Cerebellar cortex (tissue), 1 donor: ENCODE data around the gene MYOCD.

ENCODE experiments used
- DNase-seq: peaks from one replicate; pipeline ENCODE4 v3.0.0-alpha.2; 2015; ENCODE audit warnings: low spot score

Gene MYOCD

GRCh38 chr17:12759090-12759489 lies 93.4 kb downstream of the MYOCD start:
- no peak for DNase-seq

GRCh38 chr17:12765548-12765947 lies 99.9 kb downstream of the MYOCD start:
- no peak for DNase-seq

DNA sequence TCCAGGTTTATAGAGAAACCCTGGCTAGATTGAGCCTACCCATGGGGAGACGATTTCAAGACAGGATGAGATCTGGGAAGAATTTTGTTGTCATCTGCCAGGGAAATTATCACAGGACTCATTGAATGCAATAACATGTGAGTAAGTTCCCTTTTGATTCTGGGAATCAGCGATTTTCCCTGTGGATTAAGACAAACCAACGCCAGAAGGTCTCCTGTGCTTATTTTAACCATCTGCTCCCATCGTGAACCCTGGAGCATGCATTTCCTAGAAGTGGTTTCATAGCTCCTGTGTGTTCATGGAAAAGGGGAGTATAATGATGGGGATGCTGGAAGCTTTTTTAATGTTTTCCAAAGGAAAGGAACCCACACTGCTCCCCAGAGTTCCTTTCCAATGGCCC lies 102.6 kb downstream of the MYOCD start:
- DNase-seq, result peak; percentile 3

DNA sequence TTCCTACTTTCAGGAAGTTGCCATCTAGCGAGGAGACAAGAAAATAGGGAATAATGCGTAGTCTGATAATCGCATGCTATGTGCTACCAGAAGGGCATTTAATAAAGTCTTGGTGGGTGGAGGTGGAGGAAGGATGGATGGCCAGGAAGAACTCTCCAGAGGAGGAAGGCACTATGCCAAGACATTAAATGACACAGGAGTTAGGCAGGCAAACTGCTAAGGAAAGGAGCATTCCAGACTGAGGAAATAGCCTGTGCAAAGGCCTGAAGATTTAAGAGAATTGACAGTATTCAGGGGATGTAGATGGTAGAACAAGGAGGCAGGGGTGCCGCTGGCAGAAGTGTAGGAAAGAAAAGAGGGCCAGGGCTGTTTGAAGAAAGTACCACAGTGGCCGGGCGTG lies 104.3 kb downstream of the MYOCD start:
- DNase-seq, result no peak

DNA sequence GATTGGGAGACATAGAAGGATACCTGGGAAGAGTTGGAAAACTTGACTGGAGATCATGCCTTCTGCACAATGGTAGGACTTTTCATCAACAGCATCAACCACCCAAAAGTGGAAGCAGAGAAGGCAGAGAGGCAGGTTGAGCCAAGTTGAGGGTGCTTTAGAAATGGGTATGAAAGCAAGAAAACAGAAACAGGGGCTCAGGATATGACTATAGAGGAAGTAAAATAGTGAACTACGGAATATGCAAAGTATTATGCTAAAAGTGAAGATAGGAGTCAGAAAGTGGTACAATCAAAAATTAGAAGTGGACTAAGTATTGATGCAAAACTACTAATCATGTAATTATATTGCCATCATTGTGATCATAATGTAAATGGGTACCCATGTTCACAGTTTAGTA lies 107.5 kb downstream of the MYOCD start:
- DNase-seq, result no peak

- DNase-seq, result peak; percentile 68
Measured at GRCh38 chr17:12789075-12789480, 123.4 kb downstream of the MYOCD start.

DNA sequence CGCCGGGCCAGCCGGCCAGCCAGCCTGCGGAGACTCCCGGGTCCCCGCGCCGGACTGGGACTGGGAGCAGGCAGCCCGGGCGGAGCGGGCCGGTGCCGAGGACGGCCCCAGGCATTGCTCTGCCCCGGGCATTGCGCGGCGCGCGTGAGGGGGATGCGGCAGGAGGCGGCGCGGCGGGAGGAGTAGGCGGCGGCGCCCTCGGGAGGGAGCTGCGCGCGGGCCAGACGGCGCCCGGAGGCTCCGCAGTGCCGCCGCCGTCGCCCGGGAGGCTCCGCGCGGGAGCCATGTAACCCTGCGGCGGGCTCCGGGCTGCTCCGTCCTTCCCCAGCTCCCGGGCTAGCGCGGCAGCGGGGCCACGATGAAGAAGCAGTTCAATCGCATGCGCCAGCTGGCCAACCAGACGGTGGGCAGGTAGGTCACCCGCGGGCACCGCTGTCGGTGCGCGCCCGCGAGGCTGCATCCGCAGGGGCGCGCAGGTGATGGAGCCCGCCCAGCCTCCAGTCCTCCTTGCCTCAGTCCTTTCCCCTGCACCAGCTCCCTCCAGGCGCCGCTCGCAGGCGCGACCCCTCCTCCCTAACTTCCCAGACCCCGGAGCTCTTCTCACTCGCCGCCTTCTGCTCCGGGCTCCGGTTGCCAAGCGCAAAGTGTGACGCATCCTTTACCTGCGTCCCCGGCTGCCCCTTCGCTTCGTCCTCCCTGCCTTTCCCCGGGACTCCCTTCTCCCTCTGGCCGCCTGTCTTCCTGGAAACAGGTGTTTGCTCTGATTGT lies 124.0 kb downstream of the MYOCD start, which contains the start of gene ARHGAP44:
Gene ARHGAP44 (plus strand): TSS at position 18 of the 768 bp plus-strand sequence. CDS start 341 bp downstream, at position 359.
- DNase-seq, result peak; percentile 36

- DNase-seq, result peak; percentile 35
Measured at GRCh38 chr17:12790249-12791106, 124.8 kb downstream of the MYOCD start.

DNA sequence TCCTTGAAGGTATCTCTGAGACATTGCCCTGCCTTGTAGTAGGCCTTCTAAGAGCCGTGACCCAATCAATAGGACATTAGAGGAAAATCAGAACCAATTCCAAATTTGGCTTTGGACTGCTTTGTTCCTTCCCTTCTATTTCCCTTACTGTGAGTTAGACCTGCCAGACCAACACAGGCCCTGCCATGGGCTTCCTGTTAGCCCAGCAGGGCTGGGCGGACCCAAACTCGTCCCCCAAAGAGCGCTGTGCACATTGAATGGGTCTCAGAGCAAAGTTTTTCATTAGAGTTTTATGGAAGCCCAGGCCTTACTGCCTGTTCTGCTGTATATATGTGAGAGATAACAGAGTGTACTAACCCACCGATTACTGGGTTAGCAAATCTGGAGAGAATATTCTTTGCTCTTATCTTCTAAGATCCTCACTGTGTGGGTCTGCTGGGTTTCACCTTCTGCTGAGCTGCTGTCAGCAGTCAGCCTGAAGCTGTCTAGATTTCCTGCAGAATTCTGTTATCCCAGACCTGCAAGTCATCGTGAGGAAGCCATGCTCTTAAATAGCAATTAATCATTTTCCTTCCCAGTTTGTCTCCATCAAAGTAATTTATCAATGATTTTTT lies 129.3 kb downstream of the MYOCD start:
- no peak for DNase-seq

GRCh38 chr17:12800855-12801365 lies 135.2 kb downstream of the MYOCD start:
- no peak for DNase-seq

DNA sequence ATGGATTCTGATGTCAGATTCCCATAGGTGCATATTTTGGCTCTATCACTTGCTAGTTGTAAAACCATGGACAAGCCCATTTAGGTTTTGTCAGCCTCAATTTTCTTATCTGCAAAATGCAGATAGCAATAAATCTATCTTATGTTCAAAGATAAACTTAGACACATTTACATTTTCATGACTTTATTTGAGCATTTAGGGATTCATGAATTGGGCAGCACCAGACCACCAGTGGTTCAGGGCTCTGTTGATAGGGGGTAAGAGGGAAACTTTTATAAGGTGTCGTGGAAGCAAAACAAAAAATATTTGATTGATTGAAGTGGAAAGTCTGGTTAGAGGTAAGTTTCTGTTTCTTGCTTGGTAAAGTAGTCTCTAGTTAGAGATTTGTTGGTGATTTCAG lies 140.9 kb downstream of the MYOCD start:
- no peak for DNase-seq

GRCh38 chr17:12808723-12809122 lies 143.0 kb downstream of the MYOCD start:
- DNase-seq, result no peak

DNA sequence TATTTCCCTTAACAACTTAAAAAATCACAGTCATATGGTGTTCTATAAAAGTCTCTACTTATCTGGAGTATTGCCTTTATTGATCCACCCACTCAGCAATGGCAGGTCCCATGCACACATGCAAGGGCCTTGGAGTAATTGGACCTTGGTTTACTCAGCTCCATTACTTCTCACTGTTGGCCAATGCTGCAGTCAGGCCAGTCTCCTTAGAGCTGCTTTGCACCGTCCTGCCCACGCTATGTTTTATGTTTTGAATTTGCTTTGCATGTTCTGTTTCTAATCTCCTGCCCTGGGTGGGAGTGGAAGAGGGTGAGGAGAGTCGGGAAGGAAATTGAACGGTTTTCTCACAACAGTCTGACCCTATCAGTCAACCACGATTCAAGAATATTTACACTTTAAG lies 147.2 kb downstream of the MYOCD start:
- no peak for DNase-seq

DNA sequence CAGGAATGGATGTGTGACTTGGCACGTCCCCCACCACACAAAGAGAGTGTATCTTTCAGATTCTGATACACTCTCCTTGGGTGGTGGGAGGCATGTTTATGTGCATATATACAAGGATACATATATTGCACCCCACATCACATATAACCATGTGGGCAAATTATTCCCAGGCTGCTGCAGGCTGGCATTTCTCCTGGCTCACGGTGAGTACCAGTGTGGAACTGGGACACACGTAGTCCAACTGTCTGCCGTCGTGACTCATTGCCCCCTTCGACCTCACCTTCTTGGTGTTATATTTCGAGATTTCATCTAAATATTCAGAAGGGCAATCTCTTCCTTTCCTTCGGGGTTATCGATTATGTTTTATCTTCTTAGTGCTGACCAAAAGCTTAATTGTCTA lies 148.0 kb downstream of the MYOCD start:
- no peak for DNase-seq

DNA sequence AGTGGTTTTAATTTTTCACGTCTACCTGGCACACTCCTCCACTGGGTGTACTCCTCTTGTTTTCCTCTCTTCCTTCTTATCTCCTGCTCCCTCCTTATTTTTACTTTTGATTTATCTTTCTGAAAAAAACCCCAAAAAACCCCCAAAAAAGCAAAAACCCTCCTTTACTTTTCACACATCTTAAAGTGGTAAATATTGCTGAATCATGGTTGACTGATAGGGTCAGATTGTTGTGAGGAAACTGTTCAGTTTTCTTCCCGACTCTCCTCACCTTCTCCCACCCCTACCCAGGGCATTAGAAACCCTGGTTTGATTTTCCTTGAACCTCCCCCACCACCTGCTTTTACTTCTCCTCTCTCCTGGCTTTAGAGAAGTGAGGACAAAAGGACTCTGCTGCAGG lies 149.0 kb downstream of the MYOCD start:
- DNase-seq, result no peak

GRCh38 chr17:12815642-12816141 lies 150.0 kb downstream of the MYOCD start:
- DNase-seq, result no peak
